ACHN (cell line): Measurements from ENCODE around the gene ABL2.

Source experiments
- DNase-seq: peaks from one replicate; pipeline ENCODE4 v3.0.0-alpha.2; 2015
- in situ Hi-C: cut with HindIII; loops from 2 replicates; pipeline ENCODE4 v1.10.0; 2017; ENCODE audit warnings: low sequenced_read_pairs, low pct_ligation_motif_present, low pct_unique_long_range_greater_than_20kb

The ABL2 gene

GRCh38 chr1:179115181-179115580 lies 114.3 kb downstream of the ABL2 start:
- DNase-seq = no peak
- in situ Hi-C loops = no loop called here

GRCh38 chr1:179108644-179109043 lies 120.8 kb downstream of the ABL2 start:
- no peak for DNase-seq
- in situ Hi-C loops = no loop called here

GRCh38 chr1:179107706-179108629 lies 121.5 kb downstream of the ABL2 start:
- DNase-seq = no peak
- in situ Hi-C loops = no loop called here

GRCh38 chr1:179105393-179105792 lies 124.1 kb downstream of the ABL2 start:
- in situ Hi-C loops = no loop called here
- peak; percentile 37 for DNase-seq

GRCh38 chr1:179104611-179105250 lies 124.7 kb downstream of the ABL2 start:
- DNase-seq = no peak
- in situ Hi-C loops = no loop called here

- DNase-seq = no peak
- in situ Hi-C loops = no loop called here
These were observed 125.5 kb downstream of the ABL2 start for GRCh38 chr1:179103999-179104398.

GRCh38 chr1:179101566-179101965 lies 127.9 kb downstream of the ABL2 start:
- no peak for DNase-seq
- in situ Hi-C loops = no loop called here

- in situ Hi-C loops = no loop called here
These were observed 129.6 kb downstream of the ABL2 start for GRCh38 chr1:179099891-179100290.

GRCh38 chr1:179095924-179096323 lies 133.6 kb downstream of the ABL2 start:
- no peak for DNase-seq
- in situ Hi-C loops = no loop called here

More at GRCh38 chr1:179099891-179100290, 129.6 kb downstream of the ABL2 start:
- DNase-seq = no peak

GRCh38 chr1:179095377-179095776 lies 134.1 kb downstream of the ABL2 start:
- in situ Hi-C loops = no loop called here
- no peak for DNase-seq

- in situ Hi-C loops = no loop called here
These were observed 134.7 kb downstream of the ABL2 start for GRCh38 chr1:179094818-179095217.

GRCh38 chr1:179092896-179093461 lies 136.5 kb downstream of the ABL2 start:
- in situ Hi-C loops = no loop called here
- no peak for DNase-seq

More at GRCh38 chr1:179094818-179095217, 134.7 kb downstream of the ABL2 start:
- no peak for DNase-seq

- no peak for DNase-seq
- in situ Hi-C loops = no loop called here
These were observed 137.7 kb downstream of the ABL2 start for GRCh38 chr1:179091691-179092165.

- no peak for DNase-seq
- in situ Hi-C loops = no loop called here
These were observed 138.6 kb downstream of the ABL2 start for GRCh38 chr1:179090923-179091322.

- in situ Hi-C loops = no loop called here
These were observed 139.0 kb downstream of the ABL2 start for GRCh38 chr1:179090522-179090921.

GRCh38 chr1:179089827-179090482 lies 139.5 kb downstream of the ABL2 start:
- in situ Hi-C loops = no loop called here
- no peak for DNase-seq

More at GRCh38 chr1:179090522-179090921, 139.0 kb downstream of the ABL2 start:
- DNase-seq = no peak

GRCh38 chr1:179087665-179088064 lies 141.8 kb downstream of the ABL2 start:
- DNase-seq = no peak
- in situ Hi-C loops = no loop called here

GRCh38 chr1:179083533-179083932 lies 145.9 kb downstream of the ABL2 start:
- DNase-seq = no peak
- in situ Hi-C loops = no loop called here

GRCh38 chr1:179082999-179083335 lies 146.5 kb downstream of the ABL2 start:
- no peak for DNase-seq
- in situ Hi-C loops = no loop called here
